Smooth muscle cell (in vitro differentiated cells): ENCODE measurements around the gene PEF1. TPM values are rescaled to one million over a fixed set of nuclear protein-coding genes. Genes with fewer than 3 reads are reported as not detected.

Experiments
- DNase-seq: peaks from one replicate; lab custom pipeline; 2025; ENCODE audit not compliant: unreplicated experiment; lab: John Stamatoyannopoulos, UW
- H2AFZ ChIP-seq: fragments of 200-600 bp; sonication (generic); 2 replicates; pipeline ENCODE4 v1.6.0; 2016; ENCODE audit warnings: antibody characterized with exemption, low read depth, mild to moderate bottlenecking
- H3F3A ChIP-seq: fragments of 200-600 bp; sonication (generic); 2 replicates; pipeline ENCODE4 v1.6.0; 2017; ENCODE audit warnings: antibody characterized with exemption, low read depth
- H3K27ac ChIP-seq: fragments of 200-600 bp; sonication (generic); 2 replicates; pipeline ENCODE4 v1.5.1; 2016; ENCODE audit warnings: low read depth, mild to moderate bottlenecking
- H3K27me3 ChIP-seq: fragments of 200-600 bp; sonication (generic); 2 replicates; pipeline ENCODE4 v1.6.1; 2016; ENCODE audit warnings: low read depth, mild to moderate bottlenecking
- H3K36me3 ChIP-seq: fragments of 200-600 bp; sonication (generic); 2 replicates; pipeline ENCODE4 v1.5.1; 2016; ENCODE audit warnings: low read depth
- H3K4me1 ChIP-seq: fragments of 200-600 bp; sonication (generic); 2 replicates; pipeline ENCODE4 v1.5.1; 2016; ENCODE audit warnings: low read depth
- H3K4me2 ChIP-seq: fragments of 200-600 bp; sonication (generic); 2 replicates; pipeline ENCODE4 v1.6.0; 2016; ENCODE audit warnings: mild to moderate bottlenecking
- H3K4me3 ChIP-seq: fragments of 200-600 bp; sonication (generic); 2 replicates; pipeline ENCODE4 v1.5.1; 2016; ENCODE audit warnings: mild to moderate bottlenecking
- H3K79me2 ChIP-seq: fragments of 200-600 bp; sonication (generic); 2 replicates; pipeline ENCODE4 v1.6.0; 2016; ENCODE audit warnings: low read depth, mild to moderate bottlenecking
- H3K9ac ChIP-seq: fragments of 200-600 bp; sonication (generic); 2 replicates; pipeline ENCODE4 v1.6.0; 2016; ENCODE audit warnings: low read depth
- H3K9me3 ChIP-seq: fragments of 200-600 bp; sonication (generic); replicated peaks from 2 replicates; pipeline ENCODE4 v1.5.1; 2016; ENCODE audit warnings: low read depth
- H4K20me1 ChIP-seq: fragments of 200-600 bp; sonication (generic); 2 replicates; pipeline ENCODE4 v1.6.0; 2016; ENCODE audit warnings: low read depth
- WGBS: methylation state at CpG from one replicate; pipeline ENCODE4 v1.1.7; 2016; ENCODE audit warnings: low lambda C conversion rate; 5-methylcytosine and 5-hydroxymethylcytosine counted together
- polyA plus RNA-seq: library from polyadenylated mRNA; unstranded; fragments of >200 nt; fragmentation: Nextera tagmentation; extraction: Ambion mirVana; gene quantifications from 2 replicates; pipeline ENCODE4 v1.2.1, GENCODE V29; 2016
- total RNA-seq: library from RNA; depleted of rRNA; stranded (reverse); fragments of >200 nt; gene quantifications from 2 replicates; pipeline ENCODE4 v1.2.3, GENCODE V29; 2014
- TF ChIP-seq, protein P1 (sequence below): fragments of 200-600 bp; sonication (generic); IDR thresholded peaks from 2 replicates; pipeline ENCODE4 v1.5.1; 2017; ENCODE audit warnings: borderline replicate concordance, mild to moderate bottlenecking, antibody characterized with exemption; ENCODE audit not compliant: insufficient read depth, poor library complexity, severe bottlenecking

Gene PEF1
- total and polyA plus RNA-seq, 2 experiments from 2014 or later: 61.4 to 77.1 TPM

DNA sequence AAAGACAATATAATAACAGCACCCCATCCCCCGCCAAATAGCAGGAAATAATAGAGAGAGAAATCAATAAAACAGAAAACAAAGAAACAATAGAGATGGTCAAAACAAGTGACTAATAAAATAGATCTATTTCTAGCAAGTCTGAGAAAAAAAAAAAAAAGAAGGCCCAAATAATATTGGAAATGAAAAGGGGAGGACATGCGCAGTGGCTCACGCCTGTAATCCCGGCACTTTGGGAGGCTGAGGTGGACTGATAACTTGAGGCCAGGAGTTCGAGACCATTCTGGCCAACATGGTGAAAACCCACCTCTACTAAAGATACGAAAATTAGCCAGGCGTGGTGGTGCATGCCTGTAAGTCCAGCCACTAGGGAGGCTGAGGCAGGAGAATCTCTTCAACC, 45.7 kb downstream of the PEF1 start:
- WGBS: 98% methylated on average over 7 of the region's 7 CpGs
- no peak overlapping the region for H3K4me2 ChIP-seq
- no peaks in the 10 kb centered on the region for H3K4me1 ChIP-seq
- H4K20me1 ChIP-seq: no peaks in the 10 kb centered on the region
- H3K9me3 ChIP-seq: no peaks in the 10 kb centered on the region
- H2AFZ ChIP-seq: no peak overlapping the region
- no peaks in the 10 kb centered on the region for H3K79me2 ChIP-seq
- DNase-seq: no peak
- H3K27ac ChIP-seq: no peak overlapping the region
- H3K27me3 ChIP-seq: no peaks in the 10 kb centered on the region
- no peak overlapping the region for H3K4me3 ChIP-seq
- no peaks in the 10 kb centered on the region for H3K36me3 ChIP-seq
- no peaks in the 10 kb centered on the region for H3F3A ChIP-seq
- TF ChIP-seq, protein P1, sequence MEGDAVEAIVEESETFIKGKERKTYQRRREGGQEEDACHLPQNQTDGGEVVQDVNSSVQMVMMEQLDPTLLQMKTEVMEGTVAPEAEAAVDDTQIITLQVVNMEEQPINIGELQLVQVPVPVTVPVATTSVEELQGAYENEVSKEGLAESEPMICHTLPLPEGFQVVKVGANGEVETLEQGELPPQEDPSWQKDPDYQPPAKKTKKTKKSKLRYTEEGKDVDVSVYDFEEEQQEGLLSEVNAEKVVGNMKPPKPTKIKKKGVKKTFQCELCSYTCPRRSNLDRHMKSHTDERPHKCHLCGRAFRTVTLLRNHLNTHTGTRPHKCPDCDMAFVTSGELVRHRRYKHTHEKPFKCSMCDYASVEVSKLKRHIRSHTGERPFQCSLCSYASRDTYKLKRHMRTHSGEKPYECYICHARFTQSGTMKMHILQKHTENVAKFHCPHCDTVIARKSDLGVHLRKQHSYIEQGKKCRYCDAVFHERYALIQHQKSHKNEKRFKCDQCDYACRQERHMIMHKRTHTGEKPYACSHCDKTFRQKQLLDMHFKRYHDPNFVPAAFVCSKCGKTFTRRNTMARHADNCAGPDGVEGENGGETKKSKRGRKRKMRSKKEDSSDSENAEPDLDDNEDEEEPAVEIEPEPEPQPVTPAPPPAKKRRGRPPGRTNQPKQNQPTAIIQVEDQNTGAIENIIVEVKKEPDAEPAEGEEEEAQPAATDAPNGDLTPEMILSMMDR: no peak
- H3K9ac ChIP-seq: no peak overlapping the region

DNA sequence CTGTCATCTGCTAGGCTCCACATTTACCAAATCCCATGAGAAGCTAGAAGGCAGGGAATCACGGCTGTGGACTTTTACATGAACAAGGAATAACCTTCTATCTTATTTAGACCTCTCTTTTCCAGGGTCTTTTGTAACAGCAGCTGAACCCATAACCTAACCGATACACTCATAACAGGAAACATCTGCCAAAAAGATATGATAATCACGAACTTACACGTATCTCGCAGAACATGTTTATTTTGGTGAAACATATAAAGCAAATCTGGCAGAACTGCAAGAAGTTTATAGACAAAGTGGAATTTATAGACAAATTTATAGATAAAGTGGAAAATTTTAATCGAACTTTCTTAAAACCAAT, 48.0 kb downstream of the PEF1 start:
- H3K27me3 ChIP-seq: no peaks in the 10 kb centered on the region
- no peak for DNase-seq
- no peak overlapping the region for H2AFZ ChIP-seq
- H3K4me2 ChIP-seq: no peak overlapping the region
- H4K20me1 ChIP-seq: no peaks in the 10 kb centered on the region
- no peak overlapping the region for H3K27ac ChIP-seq
- H3K36me3 ChIP-seq: no peaks in the 10 kb centered on the region
- H3K9ac ChIP-seq: no peak overlapping the region
- H3K4me3 ChIP-seq: no peak overlapping the region
- no peaks in the 10 kb centered on the region for H3K4me1 ChIP-seq
- H3F3A ChIP-seq: no peaks in the 10 kb centered on the region
- no peaks in the 10 kb centered on the region for H3K79me2 ChIP-seq
- TF ChIP-seq, protein P1: no peak
- H3K9me3 ChIP-seq: no peaks in the 10 kb centered on the region
- WGBS: 68% methylated on average over 6 of the region's 6 CpGs

DNA sequence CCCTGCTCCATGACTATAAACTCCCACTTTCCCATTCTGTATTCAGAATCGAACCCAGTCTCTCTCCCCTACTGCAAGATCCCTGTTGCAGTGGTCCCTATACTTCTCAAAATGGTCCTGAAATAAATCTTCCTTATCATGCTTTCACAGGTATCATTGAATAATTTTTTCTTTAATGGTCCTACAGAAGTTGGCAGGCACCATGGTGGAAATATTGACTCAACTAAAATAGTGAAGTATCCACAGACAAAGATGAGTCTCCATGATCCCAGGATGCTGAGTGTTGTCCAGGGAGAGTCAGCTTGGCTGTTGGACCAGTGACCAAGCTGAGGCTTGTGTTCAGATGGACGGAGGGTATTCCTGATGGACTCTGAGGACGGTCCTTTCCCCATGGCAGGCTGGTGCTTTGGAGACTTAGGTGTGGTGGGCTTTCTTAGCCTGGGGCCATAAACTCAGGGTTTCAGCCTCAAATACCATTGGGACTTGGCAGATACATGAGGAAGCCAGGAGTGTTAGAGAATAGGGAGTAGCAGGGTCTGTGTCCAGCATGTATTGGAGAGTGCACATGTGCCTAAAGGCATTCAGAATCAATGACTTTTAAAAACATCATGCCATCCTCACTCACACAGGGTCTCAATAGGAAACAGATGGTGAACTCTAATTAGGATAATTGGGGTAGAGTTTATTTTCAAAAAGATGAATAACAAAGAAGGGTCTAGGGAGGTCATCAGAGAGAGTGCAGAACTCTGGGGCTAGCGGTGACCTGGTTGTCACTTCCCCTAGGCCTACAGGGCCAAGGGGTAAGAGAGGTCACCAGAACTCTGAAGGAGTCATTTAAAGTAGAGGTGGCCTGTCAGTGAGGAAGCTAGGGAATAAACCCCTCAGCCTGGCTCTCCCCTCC, 48.6 kb downstream of the PEF1 start:
- H3K9me3 ChIP-seq: no peaks in the 10 kb centered on the region
- no peak for DNase-seq
- H3K4me3 ChIP-seq: no peak overlapping the region
- H3K9ac ChIP-seq: no peak overlapping the region
- no peaks in the 10 kb centered on the region for H3K79me2 ChIP-seq
- H3K27me3 ChIP-seq: no peaks in the 10 kb centered on the region
- no peaks in the 10 kb centered on the region for H3F3A ChIP-seq
- H2AFZ ChIP-seq: no peak overlapping the region
- no peaks in the 10 kb centered on the region for H3K4me1 ChIP-seq
- TF ChIP-seq, protein P1: no peak
- H3K36me3 ChIP-seq: no peaks in the 10 kb centered on the region
- H3K4me2 ChIP-seq: no peak overlapping the region
- no peak overlapping the region for H3K27ac ChIP-seq
- no peaks in the 10 kb centered on the region for H4K20me1 ChIP-seq
- WGBS: 95% methylated on average over 4 of the region's 4 CpGs
